ENCODE measurements around the gene WASL.

- TF ChIP-seq JUNB (IDR thresholded peaks at IDR 0.05) (no peak), POLR2A (IDR thresholded peaks at IDR 0.05; ENCODE audit: low read length) (no peak), SMC3 (IDR thresholded peaks at IDR 0.05) (no peak), RNF2 (IDR thresholded peaks at IDR 0.05; ENCODE audit: borderline replicate concordance, low read depth) (no peak), PBX3 (IDR thresholded peaks at IDR 0.05) (no peak), HOXA7 (CRISPR knock-in tag; IDR thresholded peaks at IDR 0.05) (no peak), POLR2AphosphoS2 (conservative IDR thresholded peaks at IDR 0.05; ENCODE audit: low read length) (no peak), CHD4 (IDR thresholded peaks at IDR 0.05; ENCODE audit: borderline replicate concordance) (no peak), EHF (CRISPR knock-in tag; IDR thresholded peaks at IDR 0.05) (no peak), EP300 (IDR thresholded peaks at IDR 0.05) (no peak), RAD21 (conservative IDR thresholded peaks at IDR 0.05 in 1 of 2, IDR thresholded peaks at IDR 0.05 in 1 of 2) (no peak), MAZ (IDR thresholded peaks at IDR 0.05; ENCODE audit: borderline replicate concordance, low read depth, low read length) (no peak)
- TF ChIP-seq, protein P1, sequence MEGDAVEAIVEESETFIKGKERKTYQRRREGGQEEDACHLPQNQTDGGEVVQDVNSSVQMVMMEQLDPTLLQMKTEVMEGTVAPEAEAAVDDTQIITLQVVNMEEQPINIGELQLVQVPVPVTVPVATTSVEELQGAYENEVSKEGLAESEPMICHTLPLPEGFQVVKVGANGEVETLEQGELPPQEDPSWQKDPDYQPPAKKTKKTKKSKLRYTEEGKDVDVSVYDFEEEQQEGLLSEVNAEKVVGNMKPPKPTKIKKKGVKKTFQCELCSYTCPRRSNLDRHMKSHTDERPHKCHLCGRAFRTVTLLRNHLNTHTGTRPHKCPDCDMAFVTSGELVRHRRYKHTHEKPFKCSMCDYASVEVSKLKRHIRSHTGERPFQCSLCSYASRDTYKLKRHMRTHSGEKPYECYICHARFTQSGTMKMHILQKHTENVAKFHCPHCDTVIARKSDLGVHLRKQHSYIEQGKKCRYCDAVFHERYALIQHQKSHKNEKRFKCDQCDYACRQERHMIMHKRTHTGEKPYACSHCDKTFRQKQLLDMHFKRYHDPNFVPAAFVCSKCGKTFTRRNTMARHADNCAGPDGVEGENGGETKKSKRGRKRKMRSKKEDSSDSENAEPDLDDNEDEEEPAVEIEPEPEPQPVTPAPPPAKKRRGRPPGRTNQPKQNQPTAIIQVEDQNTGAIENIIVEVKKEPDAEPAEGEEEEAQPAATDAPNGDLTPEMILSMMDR (IDR thresholded peaks at IDR 0.05) = no peak
- TF ChIP-seq, protein P2, sequence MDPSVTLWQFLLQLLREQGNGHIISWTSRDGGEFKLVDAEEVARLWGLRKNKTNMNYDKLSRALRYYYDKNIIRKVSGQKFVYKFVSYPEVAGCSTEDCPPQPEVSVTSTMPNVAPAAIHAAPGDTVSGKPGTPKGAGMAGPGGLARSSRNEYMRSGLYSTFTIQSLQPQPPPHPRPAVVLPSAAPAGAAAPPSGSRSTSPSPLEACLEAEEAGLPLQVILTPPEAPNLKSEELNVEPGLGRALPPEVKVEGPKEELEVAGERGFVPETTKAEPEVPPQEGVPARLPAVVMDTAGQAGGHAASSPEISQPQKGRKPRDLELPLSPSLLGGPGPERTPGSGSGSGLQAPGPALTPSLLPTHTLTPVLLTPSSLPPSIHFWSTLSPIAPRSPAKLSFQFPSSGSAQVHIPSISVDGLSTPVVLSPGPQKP (IDR thresholded peaks at IDR 0.05; ENCODE audit: low read depth, low read length) = no peak
Observed at GRCh38 chr7:123714296-123715080, 34.3 kb downstream of the WASL start.

Measured in A549 (cell line).